PC-3 (cell line): ENCODE measurements around the gene RAI2.

ENCODE experiments used
- CTCF ChIP-seq: fragments of 300-600 bp; sonication (generic); conservative IDR thresholded peaks from 2 replicates; pipeline ENCODE4 v1.5.1; 2017; ENCODE audit warnings: antibody characterized with exemption, low read depth, mild to moderate bottlenecking, low read length
- EZH2 ChIP-seq: fragments of 300-600 bp; sonication (generic); IDR thresholded peaks from one replicate; pipeline ENCODE4 v1.6.1; 2017; ENCODE audit warnings: antibody characterized with exemption, mild to moderate bottlenecking, low read length; ENCODE audit not compliant: unreplicated experiment
- EZH2phosphoT487 ChIP-seq: fragments of 300-600 bp; sonication (generic); IDR thresholded peaks from 2 replicates; pipeline ENCODE4 v1.6.1; 2018; ENCODE audit warnings: mild to moderate bottlenecking, antibody characterized with exemption, low read length, borderline replicate concordance

GRCh38 chrX:17878028-17878670 is 17.1 kb upstream of the RAI2 start:
- no peak for TF ChIP-seq EZH2phosphoT487
- no peak for TF ChIP-seq EZH2
- no peak for TF ChIP-seq CTCF
